Endothelial cell of umbilical vein (primary cell): ENCODE data around the gene PLPP3. TPM values are rescaled to one million over a fixed set of nuclear protein-coding genes. Genes with fewer than 3 reads are reported as not detected.

Experiments used
- BruUV-seq: library from RNA; stranded (reverse); fragments of 400-500 nt; replicated peaks from 2 replicates; lab custom pipeline; 2021; lab: Mats Ljungman, UMichigan
- CTCF ChIA-PET: fragments of 300-600, 350-600 bp; sonication (Branson Sonifier 250); formaldehyde crosslinking; loops from one replicate; lab custom pipeline; 2021; ENCODE audit warnings: antibody characterized with exemption, inconsistent platforms; lab: Charles Lee
- POLR2A ChIA-PET: fragments of 300-600, 350-600 bp; sonication (Branson Sonifier 250); formaldehyde crosslinking; loops from one replicate; lab custom pipeline; 2021; ENCODE audit warnings: antibody characterized with exemption, inconsistent platforms; lab: Charles Lee
- DNase-seq: peaks from one replicate; pipeline ENCODE4 v3.0.0-alpha.2; 2011; ENCODE audit warnings: low read depth, low spot score
- FAIRE-seq: peaks from 2 replicates; lab custom pipeline; 2011; peaks lifted over from hg19 to GRCh38; lab: Jason Lieb, UNC
- H2AFZ ChIP-seq: 2 replicates; pipeline ENCODE4 v1.6.0; 2012; ENCODE audit warnings: low read depth, low read length, control low read depth, inconsistent platforms
- H3K27ac ChIP-seq: 2 replicates; pipeline ENCODE4 v1.5.1; 2011; ENCODE audit warnings: low read depth, mild to moderate bottlenecking, control low read depth, low read length, moderate library complexity; ENCODE audit not compliant: insufficient read depth
- H3K27me3 ChIP-seq, 2 experiments: 2 replicates each; pipeline versions ENCODE4 v1.6.0 to v1.6.1; 2011; ENCODE audit warnings: low read length in 2 of 2, mixed read lengths in 1 of 2; ENCODE audit not compliant: control insufficient read depth in 2 of 2, insufficient read depth in 2 of 2
- H3K36me3 ChIP-seq, 2 experiments: 2 replicates in 1 of 2; 3 replicates in 1 of 2; pipeline ENCODE4 v1.5.1; 2011; ENCODE audit warnings: low read length in 2 of 2, mild to moderate bottlenecking in 1 of 2, moderate library complexity in 1 of 2; ENCODE audit not compliant: control insufficient read depth in 2 of 2, insufficient read depth in 2 of 2; ENCODE audit errors: extremely low read depth in 1 of 2
- H3K4me1 ChIP-seq: 3 replicates; pipeline ENCODE4 v1.5.1; 2011; ENCODE audit warnings: mild to moderate bottlenecking, low read length; ENCODE audit not compliant: control insufficient read depth, insufficient read depth; ENCODE audit errors: extremely low read depth
- H3K4me2 ChIP-seq: 2 replicates; pipeline ENCODE4 v1.6.1; 2011; ENCODE audit warnings: low read length, control low read depth, mixed read lengths; ENCODE audit not compliant: insufficient read depth
- H3K4me3 ChIP-seq, 3 experiments: fragments of 200-600 bp in 1 of 3; sonication (generic), shearing (Covaris generic) in 1 of 3; replicated peaks in 1 of 3; 2 replicates each; pipeline ENCODE4 v1.5.1; 2011 to 2016; ENCODE audit warnings: control low read depth in 3 of 3, low read length in 3 of 3, mild to moderate bottlenecking in 2 of 3, inconsistent platforms in 1 of 3, low read depth in 1 of 3, moderate library complexity in 1 of 3; ENCODE audit not compliant: insufficient read depth in 1 of 3
- H3K79me2 ChIP-seq: 2 replicates; pipeline ENCODE4 v1.6.0; 2012; ENCODE audit warnings: low read length, inconsistent platforms; ENCODE audit not compliant: control insufficient read depth, insufficient read depth
- H3K9ac ChIP-seq: replicated peaks from 2 replicates; pipeline ENCODE3; 2011; ENCODE audit warnings: low read length, control low read depth; ENCODE audit not compliant: insufficient read depth; ENCODE audit errors: extremely low read depth
- H3K9me1 ChIP-seq: replicated peaks from 3 replicates; pipeline ENCODE4 v1.6.0; 2011; ENCODE audit warnings: mild to moderate bottlenecking, low read length; ENCODE audit not compliant: control insufficient read depth, insufficient read depth; ENCODE audit errors: extremely low read depth
- H3K9me3 ChIP-seq: replicated peaks from 2 replicates; pipeline ENCODE4 v1.5.1; 2012; ENCODE audit warnings: low read length, inconsistent platforms; ENCODE audit not compliant: control insufficient read depth, insufficient read depth
- H4K20me1 ChIP-seq: replicated peaks from 2 replicates; pipeline ENCODE3; 2011; ENCODE audit warnings: mild to moderate bottlenecking, low read length; ENCODE audit not compliant: control insufficient read depth, insufficient read depth; ENCODE audit errors: extremely low read depth
- CTCF ChIP-seq, 2 donors: IDR thresholded peaks; 1 replicate in 1 of 2; 2 replicates in 1 of 2; pipeline ENCODE4 v1.5.1; 2011; ENCODE audit warnings: low read length in 2 of 2, mild to moderate bottlenecking in 2 of 2, moderate library complexity in 2 of 2, control low read depth in 1 of 2, inconsistent platforms in 1 of 2, low read depth in 1 of 2; ENCODE audit not compliant: insufficient read depth in 1 of 2; ENCODE audit errors: extremely low read depth in 1 of 2
- EZH2 ChIP-seq: IDR thresholded peaks from 2 replicates; pipeline ENCODE4 v1.6.1; 2012; ENCODE audit warnings: borderline replicate concordance, low read depth, mild to moderate bottlenecking, moderate library complexity, low read length, inconsistent platforms; ENCODE audit not compliant: severe bottlenecking
- FOS ChIP-seq: IDR thresholded peaks from 2 replicates; pipeline ENCODE4 v1.6.1; 2011; ENCODE audit warnings: mild to moderate bottlenecking, low read length, moderate library complexity, borderline replicate concordance; ENCODE audit not compliant: insufficient read depth
- GATA2 ChIP-seq: IDR thresholded peaks from 2 replicates; pipeline ENCODE4 v1.7.0; 2011; ENCODE audit warnings: low read depth, mild to moderate bottlenecking, moderate library complexity, mixed read lengths, low read length; ENCODE audit not compliant: insufficient read length, insufficient read depth
- JUN ChIP-seq: IDR thresholded peaks from 2 replicates; pipeline ENCODE4 v1.6.1; 2011; ENCODE audit warnings: borderline replicate concordance, low read depth; ENCODE audit not compliant: insufficient read length, insufficient read depth
- MAX ChIP-seq: IDR thresholded peaks from 2 replicates; pipeline ENCODE4 v1.6.1; 2011; ENCODE audit not compliant: insufficient read depth, insufficient read length
- MYC ChIP-seq: IDR thresholded peaks from one replicate; pipeline ENCODE4 v1.6.1; 2011; ENCODE audit warnings: mild to moderate bottlenecking, low read depth, low read length
- POLR2A ChIP-seq: IDR thresholded peaks from 2 replicates; pipeline ENCODE4 v1.6.1; 2012; ENCODE audit warnings: low read depth, mild to moderate bottlenecking, control low read depth, low read length
- POLR2AphosphoS5 ChIP-seq: IDR thresholded peaks from 2 replicates; pipeline ENCODE4 v1.6.1; 2012; ENCODE audit warnings: low read depth, mild to moderate bottlenecking, control low read depth, low read length, moderate library complexity; ENCODE audit not compliant: insufficient read depth
- dilution Hi-C: fragments of 300-500 bp; cut with MboI; formaldehyde crosslinking; loops from one replicate; pipeline ENCODE4 v1.15.0; 2019; ENCODE audit warnings: low sequenced_read_pairs; ENCODE audit not compliant: extremely low pct_ligation_motif_present
- intact Hi-C: fragments of 100-400 bp; cut with micrococcal nuclease; formaldehyde crosslinking; loops from one replicate; pipeline ENCODE4 v1.10.0; 2022
- polyA plus RNA-seq, 4 experiments: library from polyadenylated mRNA; depleted of rRNA in 3 of 4; stranded (reverse) in 3 of 4; unstranded in 1 of 4; fragments of >200 nt; gene quantifications; 2 replicates each; pipeline versions ENCODE4 v1.2.1 to v1.2.3, GENCODE V29; 2011 to 2012; ENCODE audit warnings: missing spikeins in 1 of 4
- total RNA-seq: library from RNA; stranded (reverse); gene quantifications from 2 replicates; pipeline ENCODE4 v1.2.3, GENCODE V29; 2021

PLPP3 gene
- total and polyA plus RNA-seq, 2 donors (not counting 3 experiments of a cell fraction or from before 2014, with no cell fraction given): 11.3 to 14.1 TPM

- H3K36me3 ChIP-seq: no peaks in the 10 kb centered on the region
- H3K4me2 ChIP-seq: no peak overlapping the region
- dilution Hi-C loops (no loop called here), intact Hi-C loops (no loop called here)
- peaks cover 29% of the 10 kb centered on the region for H3K4me1 ChIP-seq
- H3K27ac ChIP-seq: peak overlapping the region; percentile 13
- no peaks in the 10 kb centered on the region for H3K79me2 ChIP-seq
- peak overlapping the region; percentile 17 for H2AFZ ChIP-seq
- no peaks in the 10 kb centered on the region for H3K27me3 ChIP-seq
- no peaks in the 10 kb centered on the region for H3K9me1 ChIP-seq
- H3K9ac ChIP-seq: no peak overlapping the region
- no TSS peak for BruUV-seq
- peak; percentile 87 for TF ChIP-seq FOS
- TF ChIP-seq POLR2A: no peak
- TF ChIP-seq JUN: peak; percentile 53
- POLR2A ChIA-PET: no interaction called here
- no peaks in the 10 kb centered on the region for H3K9me3 ChIP-seq
- CTCF ChIA-PET: interaction anchor here (0.9 to 1.0 kb wide), 2 partner anchors 74 to 77 kb away, joined by 4 to 5 read pairs; partner anchors contain the start of gene PLPP3
- DNase-seq: peak; percentile 76
- FAIRE-seq: peak; percentile 76
- H4K20me1 ChIP-seq: no peaks in the 10 kb centered on the region
- H3K4me3 ChIP-seq: no peak overlapping the region
Measured at GRCh38 chr1:56502700-56503245, 76.6 kb downstream of the PLPP3 start.

- dilution Hi-C loops: no loop called here
- no peak for FAIRE-seq
- Histone ChIP-seq H3K4me2 (no peak overlapping the region), H3K4me3 (no peak overlapping the region), H2AFZ (no peak overlapping the region), H3K4me1 (peaks cover 30% of the 10 kb centered on the region), H3K79me2 (no peaks in the 10 kb centered on the region), H3K9me3 (no peaks in the 10 kb centered on the region), H3K27ac (no peak overlapping the region), H3K36me3 (no peaks in the 10 kb centered on the region), H3K9me1 (no peaks in the 10 kb centered on the region), H3K9ac (no peak overlapping the region), H3K27me3 (no peaks in the 10 kb centered on the region), H4K20me1 (no peaks in the 10 kb centered on the region)
- POLR2A ChIA-PET: no interaction called here
- BruUV-seq: no TSS peak
- DNase-seq: no peak
- CTCF ChIA-PET: no interaction called here
- intact Hi-C loops: no loop called here
- TF ChIP-seq EZH2 (no peak), POLR2A (no peak), POLR2AphosphoS5 (no peak), JUN (no peak), MAX (no peak), GATA2 (no peak), FOS (no peak), CTCF (IDR thresholded peaks at IDR 0.05; ENCODE audit: extremely low read depth in 1 of 2, insufficient read depth in 1 of 2, low read depth in 1 of 2, low read length in 2 of 2) (no peak), MYC (no peak)
Measured at GRCh38 chr1:56501888-56502287, 77.5 kb downstream of the PLPP3 start.
